GM23248 (cell line): ENCODE results near the gene RHBDF1.
"Not testable (repeated sequence)": the region's sequence is repeated elsewhere in the genome, so short reads cannot be mapped to it uniquely, and the experiment has no call there.

ENCODE experiments used
- EZH2 ChIP-seq: fragments of 200-600 bp; sonication (generic); IDR thresholded peaks from 2 replicates; pipeline ENCODE4 v1.6.1; 2018; ENCODE audit warnings: antibody characterized with exemption, mild to moderate bottlenecking; ENCODE audit not compliant: insufficient read depth, poor library complexity, severe bottlenecking
- EZH2phosphoT487 ChIP-seq: fragments of 200-600 bp; sonication (generic); IDR thresholded peaks from 2 replicates; pipeline ENCODE4 v1.6.1; 2018; ENCODE audit warnings: antibody characterized with exemption, moderate library complexity, mild to moderate bottlenecking, low read depth; ENCODE audit not compliant: insufficient read depth

DNA sequence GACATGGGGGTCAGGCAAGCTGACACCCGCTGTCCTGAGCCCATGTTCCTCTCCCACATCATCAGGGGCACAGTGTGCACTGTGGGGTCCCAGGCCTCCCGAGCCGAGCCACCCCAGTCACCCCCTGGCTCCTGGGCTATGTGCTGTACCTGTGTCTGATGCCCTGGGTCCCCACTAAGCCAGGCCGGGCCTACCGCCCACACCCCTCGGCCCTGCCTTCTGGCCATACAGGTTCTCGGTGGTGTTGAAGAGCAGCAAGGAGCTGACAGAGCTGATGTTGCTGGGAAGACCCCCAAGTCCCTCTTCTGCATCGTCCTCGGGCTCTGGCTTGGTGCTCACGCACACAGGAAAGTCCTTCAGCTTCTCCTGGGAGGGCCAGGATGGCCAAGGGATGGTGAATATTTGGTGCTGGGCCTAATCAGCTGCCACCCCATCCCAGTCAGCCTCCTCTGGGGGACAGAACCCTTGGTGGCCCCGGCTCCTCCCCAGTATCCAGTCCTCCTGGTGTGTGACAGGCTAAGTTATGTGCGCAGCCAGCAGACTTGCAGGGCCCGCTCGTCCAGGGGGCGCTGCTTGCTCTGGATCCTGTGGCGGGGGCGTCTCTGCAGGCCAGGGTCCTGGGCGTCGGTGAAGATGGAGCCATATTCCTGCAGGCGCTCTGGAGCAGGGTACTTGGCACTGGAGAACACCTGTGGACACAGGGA is 55.2 kb downstream of the RHBDF1 start:
- not testable (repeated sequence) for TF ChIP-seq EZH2, EZH2phosphoT487
